Neutrophil (primary cell): ENCODE results near the gene DUSP14.

Experiments used
- H3K27ac ChIP-seq: fragments of 200-600 bp; sonication (generic); 2 replicates; pipeline ENCODE4 v1.5.1; 2016; ENCODE audit warnings: mild to moderate bottlenecking, moderate library complexity
- H3K27me3 ChIP-seq: fragments of 200-600 bp; sonication (generic); 2 replicates; pipeline ENCODE4 v1.6.0; 2016; ENCODE audit warnings: mild to moderate bottlenecking
- H3K36me3 ChIP-seq: fragments of 200-600 bp; sonication (generic); 2 replicates; pipeline ENCODE4 v1.5.1; 2017
- H3K4me1 ChIP-seq, 2 experiments: fragments of 200-600 bp in 1 of 2; sonication (generic) in 1 of 2; 1 replicate in 1 of 2; 2 replicates in 1 of 2; pipeline versions ENCODE4 v1.5.1 to v1.6.1; 2013 to 2016; ENCODE audit warnings: low read depth in 1 of 2, low read length in 1 of 2, mild to moderate bottlenecking in 1 of 2, moderate library complexity in 1 of 2; ENCODE audit not compliant: control insufficient read depth in 1 of 2, insufficient read depth in 1 of 2
- H3K4me3 ChIP-seq, 2 experiments: fragments of 200-600 bp in 1 of 2; sonication (generic) in 1 of 2; 1 replicate in 1 of 2; 2 replicates in 1 of 2; pipeline ENCODE4 v1.5.1; 2013 to 2016; ENCODE audit warnings: low read depth in 1 of 2, low read length in 1 of 2, mild to moderate bottlenecking in 1 of 2, moderate library complexity in 1 of 2
- H3K9me3 ChIP-seq: fragments of 200-600 bp; sonication (generic); 2 replicates; pipeline ENCODE4 v1.5.1; 2016
- TF ChIP-seq, protein P1 (sequence below): fragments of 200-600 bp; sonication (generic); IDR thresholded peaks from 2 replicates; pipeline ENCODE4 v1.5.1; 2016; ENCODE audit warnings: antibody characterized with exemption

Gene DUSP14

DNA sequence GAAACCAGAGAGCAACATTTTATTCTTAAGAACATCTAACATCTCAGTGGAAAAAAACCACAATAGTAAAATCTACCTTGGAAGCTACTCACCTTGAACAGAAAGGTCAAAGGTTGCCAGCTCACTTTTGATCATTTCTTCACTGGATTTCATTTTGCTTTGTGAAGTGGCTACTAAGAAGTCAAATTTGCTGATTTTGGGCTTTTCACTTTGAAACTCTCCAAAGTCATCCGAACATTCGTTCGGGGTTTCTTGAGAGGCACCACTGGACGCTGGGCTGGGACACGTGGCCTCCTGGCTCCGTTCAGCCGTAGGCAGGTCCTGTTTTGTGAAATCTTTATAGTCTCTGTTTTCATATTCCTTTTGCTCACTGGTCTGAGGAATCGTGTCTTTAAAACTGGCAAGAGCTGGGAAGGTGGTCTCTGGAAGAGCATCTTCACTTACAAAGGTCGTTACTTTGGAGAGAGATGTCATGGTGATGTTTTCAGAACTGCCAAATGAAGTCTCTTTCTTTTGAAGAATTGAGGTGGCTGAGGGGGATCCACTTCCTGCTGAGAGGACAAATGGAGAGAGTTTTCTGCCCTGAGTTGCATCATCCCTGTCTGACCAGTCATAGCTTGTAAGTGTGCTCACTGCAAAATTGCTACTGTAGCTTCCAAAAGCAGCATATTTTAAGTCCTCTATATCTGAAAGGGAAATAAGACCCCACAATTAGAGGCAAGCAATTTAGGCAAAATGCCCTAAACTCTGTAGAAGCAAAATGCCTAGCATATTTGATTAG is 52.4 kb downstream of the DUSP14 start:
- no peak overlapping the region for H3K27ac ChIP-seq
- H3K4me1 ChIP-seq = no peaks in the 10 kb centered on the region
- H3K27me3 ChIP-seq = no peaks in the 10 kb centered on the region
- TF ChIP-seq, protein P1, sequence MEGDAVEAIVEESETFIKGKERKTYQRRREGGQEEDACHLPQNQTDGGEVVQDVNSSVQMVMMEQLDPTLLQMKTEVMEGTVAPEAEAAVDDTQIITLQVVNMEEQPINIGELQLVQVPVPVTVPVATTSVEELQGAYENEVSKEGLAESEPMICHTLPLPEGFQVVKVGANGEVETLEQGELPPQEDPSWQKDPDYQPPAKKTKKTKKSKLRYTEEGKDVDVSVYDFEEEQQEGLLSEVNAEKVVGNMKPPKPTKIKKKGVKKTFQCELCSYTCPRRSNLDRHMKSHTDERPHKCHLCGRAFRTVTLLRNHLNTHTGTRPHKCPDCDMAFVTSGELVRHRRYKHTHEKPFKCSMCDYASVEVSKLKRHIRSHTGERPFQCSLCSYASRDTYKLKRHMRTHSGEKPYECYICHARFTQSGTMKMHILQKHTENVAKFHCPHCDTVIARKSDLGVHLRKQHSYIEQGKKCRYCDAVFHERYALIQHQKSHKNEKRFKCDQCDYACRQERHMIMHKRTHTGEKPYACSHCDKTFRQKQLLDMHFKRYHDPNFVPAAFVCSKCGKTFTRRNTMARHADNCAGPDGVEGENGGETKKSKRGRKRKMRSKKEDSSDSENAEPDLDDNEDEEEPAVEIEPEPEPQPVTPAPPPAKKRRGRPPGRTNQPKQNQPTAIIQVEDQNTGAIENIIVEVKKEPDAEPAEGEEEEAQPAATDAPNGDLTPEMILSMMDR = no peak
- no peaks in the 10 kb centered on the region for H3K9me3 ChIP-seq
- no peak overlapping the region for H3K4me3 ChIP-seq
- H3K36me3 ChIP-seq = peaks cover 63% of the 10 kb centered on the region

DNA sequence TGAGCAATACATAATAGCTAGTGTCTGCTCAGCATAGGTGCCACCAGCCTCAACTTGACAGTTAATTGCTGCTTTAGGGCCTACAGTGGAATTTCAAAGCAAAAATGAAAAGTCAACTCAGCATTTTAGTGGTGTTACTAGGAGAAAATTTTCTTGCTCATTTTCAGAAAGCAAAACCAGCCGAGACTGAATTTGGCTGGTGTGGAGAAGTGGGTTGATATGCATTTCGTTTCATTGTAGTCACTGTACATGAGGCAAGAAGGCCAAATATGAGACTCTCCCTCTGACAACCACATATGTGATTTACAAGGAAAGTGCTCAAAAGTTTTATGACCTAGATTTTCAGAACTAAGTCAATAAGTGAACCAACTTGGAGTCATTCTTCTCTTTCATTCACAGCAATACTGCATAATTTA is 54.0 kb downstream of the DUSP14 start:
- peaks cover 53% of the 10 kb centered on the region for H3K36me3 ChIP-seq
- H3K4me1 ChIP-seq = no peaks in the 10 kb centered on the region
- TF ChIP-seq, protein P1 = no peak
- no peak overlapping the region for H3K4me3 ChIP-seq
- H3K27ac ChIP-seq = no peak overlapping the region
- H3K27me3 ChIP-seq = no peaks in the 10 kb centered on the region
- H3K9me3 ChIP-seq = no peaks in the 10 kb centered on the region

DNA sequence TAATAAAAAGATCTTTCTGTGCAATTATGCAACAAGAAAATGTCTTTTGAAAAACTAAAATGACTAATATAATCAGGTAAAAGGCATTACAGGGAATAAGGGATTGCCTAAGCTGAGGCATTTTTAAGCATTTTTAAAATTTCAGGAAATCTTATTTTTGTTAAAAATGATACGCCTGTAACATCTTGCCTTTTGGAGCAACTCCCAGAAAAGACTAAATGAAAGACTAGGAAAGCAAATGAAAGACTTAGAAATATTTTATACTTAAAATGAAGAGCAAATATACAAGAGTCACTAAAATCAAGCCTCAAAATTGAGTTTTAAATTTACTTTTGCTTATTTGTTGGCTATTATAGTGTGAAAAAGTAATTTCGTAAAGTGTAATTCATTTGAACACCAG is 55.8 kb downstream of the DUSP14 start:
- Histone ChIP-seq H3K27ac (no peak overlapping the region), H3K9me3 (no peaks in the 10 kb centered on the region), H3K36me3 (peaks cover 47% of the 10 kb centered on the region), H3K4me3 (no peak overlapping the region), H3K4me1 (no peaks in the 10 kb centered on the region), H3K27me3 (no peaks in the 10 kb centered on the region)
- TF ChIP-seq, protein P1 = no peak

DNA sequence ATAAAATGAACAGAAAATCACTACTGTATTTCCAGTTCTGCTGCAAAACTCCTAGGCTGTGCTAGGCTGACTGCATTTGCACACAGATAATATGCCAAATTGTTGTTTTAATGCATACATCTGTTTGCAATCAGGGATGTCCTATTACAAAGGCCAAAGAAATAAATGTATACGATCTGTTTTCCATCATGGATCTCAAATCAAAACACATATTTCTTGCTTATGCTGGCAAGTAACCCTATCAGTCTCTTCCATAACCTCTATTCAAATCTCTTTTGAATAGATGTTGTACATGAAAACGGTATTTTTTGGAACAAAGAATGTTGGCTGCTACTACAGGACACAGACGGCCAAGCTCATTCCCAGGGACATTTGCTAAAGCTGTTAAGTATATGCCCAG is 56.6 kb downstream of the DUSP14 start:
- Histone ChIP-seq H3K4me3 (no peak overlapping the region), H3K4me1 (no peaks in the 10 kb centered on the region), H3K27ac (no peak overlapping the region), H3K27me3 (no peaks in the 10 kb centered on the region), H3K36me3 (peaks cover 45% of the 10 kb centered on the region), H3K9me3 (no peaks in the 10 kb centered on the region)
- TF ChIP-seq, protein P1 = no peak

DNA sequence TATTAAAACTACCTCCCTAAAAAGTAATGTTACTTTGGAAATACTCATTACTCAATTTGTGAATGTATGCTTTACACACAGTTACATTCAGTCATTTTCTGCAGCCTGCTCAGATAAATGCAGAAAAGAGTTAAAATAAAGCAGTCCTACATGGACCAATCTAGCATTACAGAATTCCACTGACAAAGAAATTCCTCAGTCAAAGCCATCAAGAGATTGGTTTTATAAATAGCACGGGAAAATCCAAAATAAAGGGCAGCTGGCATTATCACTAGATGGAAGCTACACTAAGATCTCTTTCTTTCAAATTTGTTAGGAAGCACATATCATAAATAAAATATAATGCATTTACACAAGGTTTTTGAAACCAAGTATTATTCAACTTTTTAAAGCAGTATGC is 58.3 kb downstream of the DUSP14 start:
- no peaks in the 10 kb centered on the region for H3K9me3 ChIP-seq
- peaks cover 42% of the 10 kb centered on the region for H3K36me3 ChIP-seq
- no peaks in the 10 kb centered on the region for H3K27me3 ChIP-seq
- no peak overlapping the region for H3K27ac ChIP-seq
- H3K4me1 ChIP-seq = no peaks in the 10 kb centered on the region
- TF ChIP-seq, protein P1 = no peak
- no peak overlapping the region for H3K4me3 ChIP-seq
